GM18870 (cell line): ENCODE measurements around the gene CDK12.
A peak's percentile ranks its signal among the peaks of the same experiment; 100 is the strongest.
"Not testable (repeated sequence)": the region's sequence is repeated elsewhere in the genome, so short reads cannot be mapped to it uniquely, and the experiment has no call there.

Experiments used
- ATAC-seq: cut with Tn5 transposase; IDR thresholded peaks from one replicate; pipeline ENCODE4 v1.9.1; 2021; ENCODE audit warnings: moderate library complexity; ENCODE audit not compliant: unreplicated experiment

CDK12 gene

DNA sequence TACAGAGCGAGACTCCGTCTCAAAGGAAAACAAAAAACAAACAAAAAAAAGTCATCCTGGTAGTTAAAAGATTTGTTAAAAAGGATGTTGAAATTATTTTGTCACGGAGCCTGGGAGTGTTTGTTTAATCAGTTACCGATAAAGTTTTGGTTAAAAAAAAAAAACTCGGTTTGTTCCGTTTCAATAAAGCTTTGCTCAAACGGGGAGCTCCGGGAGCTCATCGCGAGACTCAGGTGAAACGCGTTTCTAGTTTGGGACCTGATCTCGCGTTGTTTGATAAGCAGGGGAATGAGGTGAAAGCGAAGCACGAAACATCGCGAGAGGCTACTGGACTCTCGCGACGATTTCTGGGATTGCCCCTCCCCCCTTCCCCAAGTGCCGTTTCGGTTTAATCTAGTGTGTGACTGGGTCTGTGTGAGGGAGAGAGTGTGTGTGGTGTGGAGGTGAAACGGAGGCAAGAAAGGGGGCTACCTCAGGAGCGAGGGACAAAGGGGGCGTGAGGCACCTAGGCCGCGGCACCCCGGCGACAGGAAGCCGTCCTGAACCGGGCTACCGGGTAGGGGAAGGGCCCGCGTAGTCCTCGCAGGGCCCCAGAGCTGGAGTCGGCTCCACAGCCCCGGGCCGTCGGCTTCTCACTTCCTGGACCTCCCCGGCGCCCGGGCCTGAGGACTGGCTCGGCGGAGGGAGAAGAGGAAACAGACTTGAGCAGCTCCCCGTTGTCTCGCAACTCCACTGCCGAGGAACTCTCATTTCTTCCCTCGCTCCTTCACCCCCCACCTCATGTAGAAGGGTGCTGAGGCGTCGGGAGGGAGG is at the start of gene CDK12:
Gene CDK12, plus strand, starts transcription at position 374 of the 813 bp plus-strand sequence. CDS start 586 bp downstream, outside the sequence.
- peak; percentile 62 for ATAC-seq

DNA sequence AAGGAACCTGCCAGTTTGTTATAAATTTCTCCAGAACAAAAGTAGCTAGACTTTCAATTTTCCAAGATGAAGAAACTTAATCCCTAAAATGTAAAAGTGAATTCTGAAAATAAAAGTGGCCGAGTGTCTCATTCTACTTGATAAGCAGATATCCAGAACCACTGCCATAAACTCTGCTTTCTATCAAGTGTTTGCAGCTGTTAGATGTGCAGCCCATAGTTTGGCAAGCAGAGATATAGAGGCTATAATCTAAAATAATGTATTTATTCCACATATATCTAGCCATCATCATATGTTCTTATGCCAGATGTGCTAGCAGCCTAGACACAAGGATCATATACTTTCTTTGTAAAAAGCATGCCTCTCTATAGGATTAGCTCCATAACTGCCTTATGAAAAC is 45.1 kb upstream of the CDK12 start:
- ATAC-seq, result no peak

DNA sequence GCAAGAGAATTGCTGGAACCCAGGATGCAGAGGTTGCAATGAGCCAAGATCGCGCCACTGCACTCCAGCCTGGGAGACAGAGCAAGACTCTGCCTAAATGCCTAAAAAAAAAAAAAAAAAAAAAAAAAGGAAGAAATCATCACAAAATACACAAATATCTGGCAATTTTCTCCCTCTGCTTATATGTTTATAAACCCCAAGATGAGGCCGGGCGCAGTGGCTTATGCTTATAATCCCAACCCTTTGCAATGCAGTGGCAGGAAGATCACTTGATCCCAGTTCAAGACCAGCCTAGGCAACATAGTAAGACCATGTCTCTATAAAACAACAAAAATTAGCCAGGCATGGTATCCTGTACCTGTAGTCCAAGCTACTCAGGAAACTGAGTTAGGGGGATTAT is 31.7 kb upstream of the CDK12 start:
- no peak for ATAC-seq

DNA sequence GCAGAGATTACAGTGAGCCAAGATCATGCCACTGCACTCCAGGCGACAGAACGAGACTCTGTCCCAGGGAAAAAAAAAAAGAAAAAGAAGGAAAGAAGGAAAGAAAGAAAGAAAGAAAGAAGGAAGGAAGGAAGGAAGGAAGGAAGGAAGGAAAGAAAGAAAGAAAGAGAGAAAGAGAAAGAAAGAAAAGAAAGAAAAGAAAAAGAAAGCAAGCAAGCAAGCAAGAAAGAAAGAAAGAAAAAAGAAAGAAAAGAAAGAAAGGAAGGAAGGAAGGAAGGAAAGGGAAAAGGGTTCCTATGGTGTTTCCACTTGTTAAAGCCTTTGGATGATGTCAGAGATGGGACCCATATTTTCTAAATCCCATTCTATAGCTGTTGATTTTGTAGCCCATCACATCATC is 21.4 kb upstream of the CDK12 start:
- ATAC-seq, result not testable (repeated sequence)

DNA sequence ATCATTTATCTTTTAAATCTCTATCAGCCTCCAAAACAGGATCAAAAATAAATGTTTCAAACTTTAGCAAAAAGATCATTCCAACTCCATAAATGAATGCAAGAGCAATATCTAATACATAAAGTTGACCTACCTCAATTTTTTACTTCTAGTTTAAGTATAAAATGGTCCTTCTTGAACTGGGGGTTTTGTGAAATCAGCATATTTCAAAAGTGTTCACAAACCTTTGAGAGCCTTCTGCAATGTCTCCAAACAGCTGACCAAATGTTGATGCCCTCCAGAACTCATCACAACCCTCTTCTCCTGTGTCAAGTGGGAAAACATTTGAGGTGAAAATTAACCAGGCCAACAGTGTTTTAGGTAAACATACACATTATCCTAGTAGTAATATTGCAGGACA is 18.0 kb upstream of the CDK12 start:
- no peak for ATAC-seq

DNA sequence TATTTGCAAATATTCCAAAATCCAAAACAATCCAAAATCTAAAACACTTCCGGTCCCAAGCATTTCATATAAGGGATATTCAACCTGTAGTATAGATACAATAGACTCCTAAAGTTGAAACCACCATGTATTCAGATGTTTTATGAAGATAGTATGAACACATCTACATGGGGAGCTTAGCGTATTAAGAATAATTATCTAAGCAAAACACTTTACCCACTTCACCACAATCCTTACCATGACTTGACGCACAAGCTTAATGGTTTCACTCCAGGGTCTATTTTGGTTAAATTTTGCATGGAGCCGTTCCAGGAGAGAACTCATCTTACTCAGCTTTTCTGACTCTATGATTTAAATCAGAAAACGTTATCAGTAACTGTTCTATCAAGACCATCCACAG is 13.7 kb upstream of the CDK12 start:
- no peak for ATAC-seq

DNA sequence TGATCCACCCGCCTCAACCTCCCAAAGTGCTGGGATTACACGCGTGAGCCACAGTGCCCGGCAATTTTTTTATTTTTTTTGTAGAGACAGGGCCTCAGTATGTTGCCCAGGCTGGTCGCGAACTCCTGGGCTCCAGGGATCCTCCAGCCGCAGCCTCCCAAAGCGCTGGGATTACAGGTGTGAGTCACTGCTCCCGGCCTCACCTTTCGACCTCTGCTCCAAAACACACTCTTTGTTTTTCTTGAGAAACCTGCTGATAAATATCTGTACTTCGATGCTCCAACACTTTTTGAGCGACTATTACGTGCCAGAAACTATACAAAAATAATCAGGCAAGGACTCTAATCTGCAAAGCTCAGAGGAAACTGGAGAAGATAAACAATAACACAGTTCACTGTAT is 11.2 kb upstream of the CDK12 start:
- ATAC-seq, result no peak

DNA sequence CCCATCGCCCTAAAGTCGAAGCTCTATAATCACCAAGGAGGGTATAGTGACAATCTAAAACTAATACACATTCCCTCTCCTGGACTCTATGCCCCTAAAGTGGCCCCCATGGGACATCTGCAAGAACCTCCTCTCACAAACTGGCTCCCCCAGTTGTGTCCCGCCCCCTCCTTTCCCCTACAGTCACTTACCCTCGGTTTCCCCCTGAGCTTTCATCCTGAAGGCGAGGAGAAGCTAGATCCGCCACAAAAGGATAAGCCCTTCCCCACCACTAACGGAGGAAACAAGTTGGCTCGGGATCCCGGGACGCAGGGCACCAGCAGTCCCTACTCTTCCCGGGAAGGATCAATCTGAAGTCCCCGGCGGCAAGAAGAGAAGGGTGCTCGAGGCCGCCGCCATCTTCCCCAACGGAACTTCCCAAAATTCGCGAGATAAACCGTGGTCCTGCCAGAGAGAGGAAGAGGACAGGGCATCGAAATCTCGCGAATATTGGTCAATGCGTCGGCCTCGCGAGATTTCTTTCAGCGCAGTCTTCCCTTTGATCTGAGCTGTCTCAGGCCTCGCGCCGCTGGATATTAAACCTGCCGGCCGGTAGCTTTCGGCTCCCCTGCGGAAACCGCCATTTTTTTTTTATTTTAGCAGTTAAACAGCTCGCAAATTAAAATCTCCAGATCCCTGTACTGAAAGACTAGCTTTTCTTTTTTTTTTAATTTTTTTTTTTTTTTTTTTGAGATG is 10.3 kb upstream of the CDK12 start, which contains the start of gene MED1:
Gene MED1, minus strand, starts transcription at position 417 of the 735 bp plus-strand sequence. Its CDS starts 201 bp downstream, at position 216.
- ATAC-seq, result peak; percentile 68

DNA sequence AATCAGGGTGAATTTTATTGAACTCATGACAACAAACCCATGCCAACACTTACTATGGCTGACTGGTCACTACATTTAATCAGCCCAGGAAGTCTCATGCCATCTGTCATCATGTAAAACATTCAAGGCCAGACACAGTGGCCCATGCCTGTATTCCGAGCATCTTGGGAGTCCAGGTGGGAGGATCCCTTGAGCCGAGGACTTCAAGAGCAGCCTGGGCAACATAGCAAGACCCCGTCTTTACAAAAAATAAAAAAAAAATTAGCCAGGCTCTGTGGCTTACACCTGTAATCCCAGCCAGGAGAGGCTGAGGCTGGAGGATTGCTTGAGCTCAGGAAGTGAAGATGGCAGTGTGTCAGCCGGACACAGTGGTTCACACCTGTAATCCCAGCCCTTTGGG is 5.4 kb upstream of the CDK12 start:
- no peak for ATAC-seq

DNA sequence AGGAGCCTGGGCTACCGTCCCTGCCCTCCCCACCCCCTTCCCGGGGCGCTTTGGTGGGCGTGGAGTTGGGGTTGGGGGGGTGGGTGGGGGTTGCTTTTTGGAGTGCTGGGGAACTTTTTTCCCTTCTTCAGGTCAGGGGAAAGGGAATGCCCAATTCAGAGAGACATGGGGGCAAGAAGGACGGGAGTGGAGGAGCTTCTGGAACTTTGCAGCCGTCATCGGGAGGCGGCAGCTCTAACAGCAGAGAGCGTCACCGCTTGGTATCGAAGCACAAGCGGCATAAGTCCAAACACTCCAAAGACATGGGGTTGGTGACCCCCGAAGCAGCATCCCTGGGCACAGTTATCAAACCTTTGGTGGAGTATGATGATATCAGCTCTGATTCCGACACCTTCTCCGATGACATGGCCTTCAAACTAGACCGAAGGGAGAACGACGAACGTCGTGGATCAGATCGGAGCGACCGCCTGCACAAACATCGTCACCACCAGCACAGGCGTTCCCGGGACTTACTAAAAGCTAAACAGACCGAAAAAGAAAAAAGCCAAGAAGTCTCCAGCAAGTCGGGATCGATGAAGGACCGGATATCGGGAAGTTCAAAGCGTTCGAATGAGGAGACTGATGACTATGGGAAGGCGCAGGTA is 762 bp downstream of the CDK12 start:
- no peak for ATAC-seq

DNA sequence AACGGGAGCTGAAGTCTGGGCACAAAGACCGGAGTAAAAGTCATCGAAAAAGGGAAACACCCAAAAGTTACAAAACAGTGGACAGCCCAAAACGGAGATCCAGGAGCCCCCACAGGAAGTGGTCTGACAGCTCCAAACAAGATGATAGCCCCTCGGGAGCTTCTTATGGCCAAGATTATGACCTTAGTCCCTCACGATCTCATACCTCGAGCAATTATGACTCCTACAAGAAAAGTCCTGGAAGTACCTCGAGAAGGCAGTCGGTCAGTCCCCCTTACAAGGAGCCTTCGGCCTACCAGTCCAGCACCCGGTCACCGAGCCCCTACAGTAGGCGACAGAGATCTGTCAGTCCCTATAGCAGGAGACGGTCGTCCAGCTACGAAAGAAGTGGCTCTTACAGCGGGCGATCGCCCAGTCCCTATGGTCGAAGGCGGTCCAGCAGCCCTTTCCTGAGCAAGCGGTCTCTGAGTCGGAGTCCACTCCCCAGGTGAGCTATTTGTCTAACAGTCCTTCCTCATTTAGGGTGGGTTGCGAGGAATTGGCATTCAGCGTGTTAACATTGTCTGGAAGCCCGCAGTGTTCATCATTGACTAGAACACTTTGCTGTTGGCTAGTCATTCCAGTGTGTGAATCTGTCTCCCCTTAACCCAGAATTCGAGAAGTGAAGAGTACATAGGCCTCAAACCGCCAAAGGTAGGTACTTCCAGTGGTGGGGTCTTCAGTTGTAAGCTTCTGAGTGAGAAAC is 1.5 kb downstream of the CDK12 start:
- no peak for ATAC-seq

DNA sequence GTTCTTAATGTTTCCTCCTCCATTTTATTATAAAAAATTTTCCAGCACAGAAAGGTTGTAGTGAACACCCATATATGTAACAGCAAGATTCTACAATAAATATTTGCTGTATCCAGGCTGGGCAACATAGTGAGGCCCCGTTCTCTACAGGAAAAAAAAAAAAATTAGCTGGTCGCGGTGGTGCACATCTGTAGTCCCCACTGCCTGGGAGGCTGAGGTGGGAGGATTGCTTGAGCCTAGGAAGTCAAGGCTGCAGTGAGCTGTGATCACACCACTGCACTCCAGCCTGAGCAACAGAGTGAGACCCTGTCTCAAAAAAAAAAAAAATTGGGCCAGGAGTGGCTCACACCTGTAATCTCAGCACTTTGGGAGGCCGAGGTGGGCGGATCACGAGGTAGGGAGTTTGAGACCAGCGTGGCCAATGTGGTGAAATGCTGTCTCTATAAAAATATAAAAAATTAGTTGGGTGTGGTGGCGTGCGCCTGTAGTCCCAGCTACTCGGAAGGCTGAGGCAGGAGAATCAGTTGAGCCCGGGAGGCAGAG is 3.4 kb downstream of the CDK12 start:
- not testable (repeated sequence) for ATAC-seq

DNA sequence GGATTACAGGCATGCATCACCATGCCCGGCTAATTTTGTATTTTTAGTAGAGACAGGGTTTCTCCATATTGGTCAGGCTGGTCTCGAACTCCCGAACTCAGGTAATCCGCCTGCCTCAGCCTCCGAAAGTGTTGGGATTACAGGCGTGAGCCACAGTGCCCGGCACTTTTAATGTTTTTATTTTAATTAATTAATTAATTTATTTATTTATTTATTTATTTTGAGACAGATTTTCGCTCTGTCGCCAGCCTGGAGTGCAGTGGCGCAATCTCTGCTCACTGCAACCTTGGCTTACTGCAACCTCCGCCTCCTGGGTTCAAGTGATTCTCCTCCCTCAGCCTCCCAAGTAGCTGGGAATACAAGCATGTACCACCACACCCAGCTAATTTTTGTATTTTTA is 7.3 kb downstream of the CDK12 start:
- not testable (repeated sequence) for ATAC-seq

DNA sequence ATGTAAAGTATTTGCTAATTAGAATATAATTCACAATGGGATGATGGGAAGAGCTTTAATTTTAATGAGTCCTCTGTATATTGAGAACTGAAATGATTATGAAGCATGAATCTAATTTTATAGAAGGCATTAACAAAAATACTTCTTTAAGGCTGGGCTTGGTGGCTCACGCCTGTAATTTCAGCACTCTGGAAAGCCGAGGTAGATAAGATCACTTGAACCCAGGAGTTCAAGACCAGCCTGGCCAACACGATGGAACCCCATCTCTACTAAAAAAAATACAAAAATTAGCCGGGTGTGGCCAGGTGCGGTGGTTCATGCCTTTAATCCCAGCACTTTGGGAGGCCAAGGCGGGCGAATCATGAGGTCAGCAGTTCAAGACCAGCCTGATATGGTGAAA is 12.0 kb downstream of the CDK12 start:
- ATAC-seq, result no peak

DNA sequence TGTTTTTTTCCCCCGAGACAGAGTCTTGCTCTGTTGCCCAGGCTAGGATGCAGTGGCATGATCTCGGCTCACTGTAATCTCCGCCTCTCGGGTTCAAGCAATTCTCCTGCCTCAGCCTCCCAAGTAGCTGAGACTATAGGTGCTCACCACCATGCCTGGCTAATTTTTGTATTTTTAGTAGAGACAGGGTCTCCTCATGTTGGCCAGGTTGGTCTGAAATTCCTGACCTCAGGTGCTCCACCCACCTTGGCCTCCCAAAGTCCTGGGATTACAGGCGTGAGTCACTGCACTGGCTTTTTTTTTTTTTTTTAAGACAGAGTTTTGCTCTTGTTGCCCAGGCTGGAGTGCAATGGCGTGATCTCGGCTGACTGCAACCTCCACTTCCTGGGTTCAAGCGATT is 18.3 kb downstream of the CDK12 start:
- ATAC-seq, result not testable (repeated sequence)

DNA sequence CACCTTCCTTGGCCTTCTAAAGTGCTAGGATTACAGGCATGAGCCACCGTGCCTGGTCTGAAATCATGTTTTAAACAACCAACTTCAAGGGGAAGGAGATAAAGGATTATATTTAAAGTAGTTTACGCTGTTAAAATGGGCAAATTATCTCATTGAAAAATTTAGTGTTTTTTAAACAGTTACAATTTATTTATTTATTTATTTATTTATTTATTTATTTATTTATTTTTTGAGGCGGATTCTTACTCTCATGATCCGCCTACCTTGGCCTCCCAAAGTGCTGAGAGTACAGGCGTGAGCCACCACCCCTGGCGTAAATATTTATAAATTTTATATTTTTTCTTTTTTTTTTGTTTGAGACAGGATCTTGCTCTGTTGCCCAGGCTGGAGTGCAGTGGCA is 22.2 kb downstream of the CDK12 start:
- ATAC-seq, result no peak

DNA sequence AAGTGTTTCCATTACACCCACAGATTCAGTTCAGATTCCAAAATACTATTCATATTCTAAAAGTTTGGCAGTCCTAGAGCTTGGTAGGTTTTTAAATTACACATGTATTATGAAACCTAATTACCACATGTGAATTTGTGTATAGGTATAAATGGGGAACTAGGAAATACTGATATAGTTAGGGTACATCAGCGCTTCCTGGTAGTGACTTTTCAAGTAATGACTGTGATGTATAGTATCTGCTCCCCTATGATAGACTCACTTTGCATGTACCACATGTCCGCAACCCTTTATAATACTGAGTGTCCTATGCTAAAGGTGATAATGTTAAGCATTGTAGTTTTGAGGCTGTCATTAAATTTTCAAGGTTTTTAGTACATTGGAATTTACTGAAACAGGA is 22.9 kb downstream of the CDK12 start:
- ATAC-seq, result no peak

DNA sequence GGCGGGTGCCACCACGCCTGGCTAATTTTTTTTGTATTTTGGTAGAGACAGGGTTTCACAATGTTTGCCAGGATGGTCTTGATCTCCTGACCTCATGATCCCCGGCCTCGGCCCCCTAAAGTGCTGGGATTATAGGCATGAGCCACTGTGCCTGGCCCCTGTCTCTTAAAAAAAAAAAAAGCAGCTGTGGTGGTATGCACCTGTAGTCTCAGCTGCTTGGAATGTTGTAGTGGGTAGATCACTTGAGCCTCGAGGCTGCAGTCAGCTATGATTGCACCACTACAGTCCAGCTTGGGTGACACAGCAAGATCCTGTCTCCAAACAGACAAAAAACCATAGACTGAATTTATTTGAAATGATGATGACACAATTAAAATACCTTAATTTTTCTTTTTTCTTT is 24.3 kb downstream of the CDK12 start:
- ATAC-seq, result no peak

DNA sequence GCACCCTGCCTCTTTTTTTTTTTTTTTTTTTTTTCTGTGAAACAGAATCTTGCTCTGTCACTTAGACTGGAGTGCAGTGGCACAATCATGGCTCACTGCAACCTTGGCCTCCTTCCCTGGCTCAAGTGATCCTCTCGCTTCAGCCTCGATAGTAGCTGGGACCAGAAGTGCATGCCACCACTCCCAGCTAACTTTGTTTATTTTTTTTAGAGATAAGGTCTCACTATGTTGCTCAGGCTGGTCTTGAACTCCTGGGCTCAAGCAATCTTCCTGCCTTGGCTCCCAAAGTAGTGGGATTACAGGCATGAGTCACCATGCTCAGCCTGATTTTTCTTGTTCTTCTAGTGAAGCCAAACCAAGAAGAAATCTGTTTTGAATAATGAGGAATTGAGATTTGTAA is 25.0 kb downstream of the CDK12 start:
- ATAC-seq, result no peak

DNA sequence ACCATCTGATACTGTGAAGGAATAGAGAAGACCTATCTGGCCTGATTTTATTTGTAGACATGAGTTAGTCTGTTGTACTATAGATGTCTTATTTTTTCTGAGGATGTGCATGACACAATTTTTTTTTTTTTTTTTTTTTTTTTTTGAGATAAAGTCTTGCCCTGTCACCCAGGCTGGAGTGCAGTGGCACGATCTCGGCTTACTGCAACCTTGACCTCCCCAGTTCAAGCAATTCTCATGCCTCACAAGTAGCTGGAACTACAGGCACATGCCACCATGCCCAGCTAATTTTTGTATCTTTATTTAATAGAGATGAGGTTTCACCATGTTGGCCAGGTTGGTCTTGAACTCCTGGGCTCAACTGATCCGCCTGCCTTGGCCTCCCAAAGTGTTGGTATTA is 26.2 kb downstream of the CDK12 start:
- ATAC-seq, result not testable (repeated sequence)

DNA sequence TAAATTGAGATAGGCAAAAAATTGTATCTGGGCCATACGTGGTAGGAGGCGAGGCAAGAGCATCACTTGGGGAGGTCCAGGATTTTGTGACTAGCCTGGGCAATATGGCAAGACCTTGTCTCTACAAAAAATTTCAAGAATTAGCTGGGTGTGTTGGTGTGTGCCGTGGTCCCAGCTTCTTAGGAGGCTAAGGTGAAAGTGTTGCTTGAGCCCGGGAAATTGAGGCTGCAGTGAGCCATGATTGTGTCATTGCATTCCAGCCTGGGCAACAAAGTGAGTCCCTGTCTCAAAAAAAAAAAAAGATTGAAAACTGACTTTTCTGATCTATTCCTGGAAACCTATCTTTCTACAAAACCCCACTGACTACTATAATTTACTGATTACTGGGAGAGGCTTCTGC is 26.7 kb downstream of the CDK12 start:
- no peak for ATAC-seq
